ENCODE results near the gene ASB8. TPM values are rescaled to one million over a fixed set of nuclear protein-coding genes. Genes with fewer than 3 reads are reported as not detected.

The ASB8 gene
- total and polyA plus RNA-seq, 2 experiments from 2014 or later: 23.3 to 27.3 TPM

DNA sequence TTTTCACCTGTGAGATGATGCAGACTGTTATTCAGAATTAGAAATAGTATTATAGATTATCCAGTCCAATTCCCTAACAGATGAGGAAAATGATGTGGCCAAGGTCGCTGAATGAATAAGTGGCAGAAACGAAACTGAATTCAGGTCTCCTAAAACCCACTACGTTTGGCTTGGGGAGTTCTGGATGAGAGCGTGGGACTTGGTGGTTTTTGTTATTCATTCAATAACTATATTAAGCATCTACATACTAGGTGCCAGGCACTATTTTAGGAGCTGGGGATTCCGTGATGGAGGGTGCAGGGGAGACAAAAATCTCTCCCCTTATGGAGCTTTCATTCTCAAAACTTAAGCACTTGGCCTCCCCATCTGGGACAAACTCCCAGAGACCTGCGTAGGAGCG lies 25.3 kb upstream of the ASB8 start:
- no peaks in the 10 kb centered on the region for H3K36me3 ChIP-seq (ENCODE audit: low read depth)
- peaks cover 13% of the 10 kb centered on the region; the same call in 1 of the 2 replicates for H3K4me1 ChIP-seq (ENCODE audit: insufficient read depth)
- TF ChIP-seq EZH2 (IDR thresholded peaks at IDR 0.05; ENCODE audit: insufficient read depth, poor library complexity, severe bottlenecking) (no peak), EZH2phosphoT487 (IDR thresholded peaks at IDR 0.05; ENCODE audit: insufficient read depth, low read depth) (no peak)
- WGBS, 2 experiments (ENCODE audit: low coverage in 1 of 2, low lambda C conversion rate in 2 of 2, missing lambda C conversion rate in 2 of 2): 9% methylated on average over 7 of the region's 7 CpGs
- H2AFZ ChIP-seq: peak overlapping the region; percentile 88
- no peaks in the 10 kb centered on the region for H3K79me2 ChIP-seq (ENCODE audit: insufficient read depth)
- peak overlapping the region; percentile 64 for H3K9ac ChIP-seq
- H3K4me3 ChIP-seq: peak overlapping the region; percentile 85
- peak; percentile 32 for DNase-seq
- H3K27me3 ChIP-seq (replicated peaks; ENCODE audit: insufficient read depth): peaks cover 24% of the 10 kb centered on the region
- no peaks in the 10 kb centered on the region for H3K9me3 ChIP-seq (ENCODE audit: low read depth)
- peak overlapping the region; percentile 25 for H3K27ac ChIP-seq
- H3F3A ChIP-seq (ENCODE audit: insufficient read depth): 0 out of 2 replicates have a peak, but pooled peaks cover 8% of the 10 kb centered on the region
- H3K4me2 ChIP-seq (ENCODE audit: unreplicated experiment): peak overlapping the region; percentile 77
- no peaks in the 10 kb centered on the region for H4K20me1 ChIP-seq (ENCODE audit: insufficient read depth)
- no peaks in the 10 kb centered on the region for H3K9me2 ChIP-seq (ENCODE audit: insufficient read depth)
- in situ Hi-C loops (cut with MboI): no loop called here

GRCh38 chr12:48180857-48181495 lies 23.7 kb upstream of the ASB8 start:
- Histone ChIP-seq H3K4me2 (ENCODE audit: unreplicated experiment) (no peak overlapping the region), H3K4me3 (no peak overlapping the region), H3F3A (ENCODE audit: insufficient read depth) (peaks cover 14% of the 10 kb centered on the region; the same call in 1 of the 2 replicates), H3K9me2 (ENCODE audit: insufficient read depth) (no peaks in the 10 kb centered on the region), H3K9me3 (ENCODE audit: low read depth) (no peaks in the 10 kb centered on the region), H3K9ac (no peak overlapping the region), H3K79me2 (ENCODE audit: insufficient read depth) (no peaks in the 10 kb centered on the region), H2AFZ (no peak overlapping the region), H3K4me1 (ENCODE audit: insufficient read depth) (peaks cover 18% of the 10 kb centered on the region), H3K36me3 (ENCODE audit: low read depth) (no peaks in the 10 kb centered on the region), H3K27me3 (replicated peaks; ENCODE audit: insufficient read depth) (peaks cover 28% of the 10 kb centered on the region), H3K27ac (no peak overlapping the region), H4K20me1 (ENCODE audit: insufficient read depth) (no peaks in the 10 kb centered on the region)
- 87 to 93% methylated on average over 2 of the region's 2 CpGs for WGBS, 2 experiments (ENCODE audit: low coverage in 1 of 2, low lambda C conversion rate in 2 of 2, missing lambda C conversion rate in 2 of 2)
- no peak for DNase-seq
- in situ Hi-C loops (cut with MboI): no loop called here
- TF ChIP-seq EZH2phosphoT487 (IDR thresholded peaks at IDR 0.05; ENCODE audit: insufficient read depth, low read depth) (no peak), EZH2 (IDR thresholded peaks at IDR 0.05; ENCODE audit: insufficient read depth, poor library complexity, severe bottlenecking) (no peak)

- Histone ChIP-seq H3K9me3 (ENCODE audit: low read depth) (no peaks in the 10 kb centered on the region), H3K9me2 (ENCODE audit: insufficient read depth) (no peaks in the 10 kb centered on the region), H3K9ac (no peak overlapping the region), H3K36me3 (ENCODE audit: low read depth) (no peaks in the 10 kb centered on the region), H2AFZ (no peak overlapping the region), H3K27me3 (replicated peaks; ENCODE audit: insufficient read depth) (peaks cover 28% of the 10 kb centered on the region), H3K79me2 (ENCODE audit: insufficient read depth) (no peaks in the 10 kb centered on the region), H3K27ac (no peak overlapping the region), H3K4me1 (ENCODE audit: insufficient read depth) (peaks cover 23% of the 10 kb centered on the region), H3F3A (ENCODE audit: insufficient read depth) (peaks cover 19% of the 10 kb centered on the region), H3K4me2 (ENCODE audit: unreplicated experiment) (no peak overlapping the region), H4K20me1 (ENCODE audit: insufficient read depth) (no peaks in the 10 kb centered on the region), H3K4me3 (no peak overlapping the region)
- no peak for DNase-seq
- WGBS, 2 experiments (ENCODE audit: low coverage in 1 of 2, low lambda C conversion rate in 2 of 2, missing lambda C conversion rate in 2 of 2): 31 to 59% methylated on average over 1 of the region's 1 CpG
- in situ Hi-C loops (cut with MboI): no loop called here
- no peak for TF ChIP-seq EZH2phosphoT487 (IDR thresholded peaks at IDR 0.05; ENCODE audit: insufficient read depth, low read depth)
- no peak for TF ChIP-seq EZH2 (IDR thresholded peaks at IDR 0.05; ENCODE audit: insufficient read depth, poor library complexity, severe bottlenecking)
Measured at GRCh38 chr12:48180424-48180823, 23.1 kb upstream of the ASB8 start.

DNA sequence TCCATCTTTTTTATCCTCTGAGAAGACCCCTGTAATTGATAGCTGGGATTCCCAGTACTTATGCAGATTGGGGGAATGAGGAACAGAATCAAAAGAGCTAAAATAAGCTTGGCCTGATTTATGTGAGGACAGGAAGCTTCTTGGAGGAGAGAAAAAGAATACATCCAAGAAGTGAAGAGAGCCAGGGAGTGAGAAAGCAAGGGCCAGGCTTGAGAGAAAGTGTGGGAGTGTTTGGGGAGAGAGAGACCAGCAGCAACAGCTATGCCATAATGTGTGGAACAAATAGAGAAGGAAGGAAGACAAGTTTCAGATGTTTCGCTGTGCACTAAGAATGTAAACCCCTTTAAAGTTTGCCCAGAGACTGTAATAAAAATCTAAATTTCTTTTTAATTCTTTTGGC lies 22.2 kb upstream of the ASB8 start:
- Histone ChIP-seq H3K4me3 (no peak overlapping the region), H3K4me1 (ENCODE audit: insufficient read depth) (peaks cover 20% of the 10 kb centered on the region), H3K36me3 (ENCODE audit: low read depth) (no peaks in the 10 kb centered on the region), H4K20me1 (ENCODE audit: insufficient read depth) (no peaks in the 10 kb centered on the region), H3K9ac (no peak overlapping the region), H3K9me2 (ENCODE audit: insufficient read depth) (no peaks in the 10 kb centered on the region), H3K27me3 (replicated peaks; ENCODE audit: insufficient read depth) (peaks cover 20% of the 10 kb centered on the region; the same call in 1 of the 2 replicates), H3K4me2 (ENCODE audit: unreplicated experiment) (no peak overlapping the region), H3K27ac (no peak overlapping the region), H3K79me2 (ENCODE audit: insufficient read depth) (no peaks in the 10 kb centered on the region), H2AFZ (no peak overlapping the region), H3F3A (ENCODE audit: insufficient read depth) (peaks cover 21% of the 10 kb centered on the region), H3K9me3 (ENCODE audit: low read depth) (no peaks in the 10 kb centered on the region)
- no peak for DNase-seq
- TF ChIP-seq EZH2phosphoT487 (IDR thresholded peaks at IDR 0.05; ENCODE audit: insufficient read depth, low read depth) (no peak), EZH2 (IDR thresholded peaks at IDR 0.05; ENCODE audit: insufficient read depth, poor library complexity, severe bottlenecking) (no peak)
- in situ Hi-C loops (cut with MboI): no loop called here
- 59 to 76% methylated on average over 1 of the region's 1 CpG for WGBS, 2 experiments (ENCODE audit: low coverage in 1 of 2, low lambda C conversion rate in 2 of 2, missing lambda C conversion rate in 2 of 2)
